Hepatocyte (in vitro differentiated cells): ENCODE results near the gene MAGI1. TPM values are rescaled to one million over a fixed set of nuclear protein-coding genes. Genes with fewer than 3 reads are reported as not detected.

Source experiments
- DNase-seq: peaks from one replicate; pipeline ENCODE4 v3.0.0-alpha.2; 2016; ENCODE audit warnings: low spot score
- H2AFZ ChIP-seq: fragments of 200-600 bp; sonication (generic); 2 replicates; pipeline ENCODE4 v1.6.0; 2016; ENCODE audit warnings: antibody characterized with exemption, mild to moderate bottlenecking
- H3K27ac ChIP-seq: fragments of 200-600 bp; sonication (generic); 2 replicates; pipeline ENCODE4 v1.5.1; 2016; ENCODE audit warnings: mild to moderate bottlenecking
- H3K27me3 ChIP-seq: fragments of 200-600 bp; sonication (generic); 2 replicates; pipeline ENCODE4 v1.6.1; 2016
- H3K36me3 ChIP-seq: fragments of 200-600 bp; sonication (generic); replicated peaks from 2 replicates; pipeline ENCODE4 v1.5.1; 2016; ENCODE audit warnings: low read depth; ENCODE audit not compliant: insufficient read depth
- H3K4me1 ChIP-seq: fragments of 200-600 bp; sonication (generic); 2 replicates; pipeline ENCODE4 v1.5.1; 2016; ENCODE audit warnings: mild to moderate bottlenecking, moderate library complexity; ENCODE audit not compliant: insufficient read depth
- H3K4me2 ChIP-seq: fragments of 200-600 bp; sonication (generic); 2 replicates; pipeline ENCODE4 v1.6.0; 2016
- H3K4me3 ChIP-seq: fragments of 200-600 bp; sonication (generic); 2 replicates; pipeline ENCODE4 v1.5.1; 2016; ENCODE audit warnings: mild to moderate bottlenecking
- H3K79me2 ChIP-seq: fragments of 200-600 bp; sonication (generic); 2 replicates; pipeline ENCODE4 v1.6.0; 2017; ENCODE audit warnings: mild to moderate bottlenecking
- H3K9me2 ChIP-seq: fragments of 200-600 bp; sonication (generic); replicated peaks from 2 replicates; pipeline ENCODE4 v1.6.0; 2017; ENCODE audit warnings: mild to moderate bottlenecking; ENCODE audit not compliant: insufficient read depth
- H3K9me3 ChIP-seq: fragments of 200-600 bp; sonication (generic); 2 replicates; pipeline ENCODE4 v1.5.1; 2016; ENCODE audit warnings: low read depth, mild to moderate bottlenecking
- H4K20me1 ChIP-seq: fragments of 200-600 bp; sonication (generic); 2 replicates; pipeline ENCODE4 v1.6.0; 2016; ENCODE audit warnings: mild to moderate bottlenecking; ENCODE audit not compliant: insufficient read depth, poor library complexity, severe bottlenecking
- EZH2 ChIP-seq: fragments of 200-600 bp; sonication (generic); IDR thresholded peaks from 2 replicates; pipeline ENCODE4 v1.6.1; 2016; ENCODE audit warnings: antibody characterized with exemption, mild to moderate bottlenecking, borderline replicate concordance
- EZH2phosphoT487 ChIP-seq: fragments of 200-600 bp; sonication (generic); IDR thresholded peaks from one replicate; pipeline ENCODE4 v1.6.1; 2018; ENCODE audit warnings: antibody characterized with exemption, mild to moderate bottlenecking, low read depth, moderate library complexity; ENCODE audit not compliant: unreplicated experiment, severe bottlenecking
- WGBS: methylation state at CpG from one replicate; pipeline ENCODE4 v1.1.6; 2016; ENCODE audit warnings: low lambda C conversion rate; ENCODE audit errors: missing lambda C conversion rate; 5-methylcytosine and 5-hydroxymethylcytosine counted together
- polyA plus RNA-seq: library from polyadenylated mRNA; unstranded; fragments of >200 nt; fragmentation: Nextera tagmentation; extraction: Ambion mirVana; gene quantifications from 2 replicates; pipeline ENCODE4 v1.2.1, GENCODE V29; 2016
- total RNA-seq: library from RNA; depleted of rRNA; stranded (reverse); fragments of >200 nt; gene quantifications from 2 replicates; pipeline ENCODE4 v1.2.3, GENCODE V29; 2014
- TF ChIP-seq, protein P1 (sequence below): fragments of 200-600 bp; sonication (generic); IDR thresholded peaks from 2 replicates; pipeline ENCODE4 v1.5.1; 2016; ENCODE audit warnings: antibody characterized with exemption, mild to moderate bottlenecking; ENCODE audit not compliant: poor library complexity

MAGI1 gene
- total and polyA plus RNA-seq, 2 experiments from 2014 or later: 26.2 to 43.5 TPM

GRCh38 chr3:65489253-65489652 is 549.5 kb downstream of the MAGI1 start:
- H3K4me3 ChIP-seq: no peak overlapping the region
- peaks cover 6% of the 10 kb centered on the region for H3K4me1 ChIP-seq
- 80% methylated on average over 2 of the region's 2 CpGs for WGBS
- no peak overlapping the region for H3K4me2 ChIP-seq
- peaks cover 3% of the 10 kb centered on the region for H3K36me3 ChIP-seq
- no peaks in the 10 kb centered on the region for H3K27me3 ChIP-seq
- TF ChIP-seq EZH2phosphoT487 (no peak), EZH2 (no peak)
- TF ChIP-seq, protein P1, sequence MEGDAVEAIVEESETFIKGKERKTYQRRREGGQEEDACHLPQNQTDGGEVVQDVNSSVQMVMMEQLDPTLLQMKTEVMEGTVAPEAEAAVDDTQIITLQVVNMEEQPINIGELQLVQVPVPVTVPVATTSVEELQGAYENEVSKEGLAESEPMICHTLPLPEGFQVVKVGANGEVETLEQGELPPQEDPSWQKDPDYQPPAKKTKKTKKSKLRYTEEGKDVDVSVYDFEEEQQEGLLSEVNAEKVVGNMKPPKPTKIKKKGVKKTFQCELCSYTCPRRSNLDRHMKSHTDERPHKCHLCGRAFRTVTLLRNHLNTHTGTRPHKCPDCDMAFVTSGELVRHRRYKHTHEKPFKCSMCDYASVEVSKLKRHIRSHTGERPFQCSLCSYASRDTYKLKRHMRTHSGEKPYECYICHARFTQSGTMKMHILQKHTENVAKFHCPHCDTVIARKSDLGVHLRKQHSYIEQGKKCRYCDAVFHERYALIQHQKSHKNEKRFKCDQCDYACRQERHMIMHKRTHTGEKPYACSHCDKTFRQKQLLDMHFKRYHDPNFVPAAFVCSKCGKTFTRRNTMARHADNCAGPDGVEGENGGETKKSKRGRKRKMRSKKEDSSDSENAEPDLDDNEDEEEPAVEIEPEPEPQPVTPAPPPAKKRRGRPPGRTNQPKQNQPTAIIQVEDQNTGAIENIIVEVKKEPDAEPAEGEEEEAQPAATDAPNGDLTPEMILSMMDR: no peak
- peaks cover 36% of the 10 kb centered on the region for H3K79me2 ChIP-seq
- H4K20me1 ChIP-seq: peaks cover 9% of the 10 kb centered on the region
- no peaks in the 10 kb centered on the region for H3K9me3 ChIP-seq
- H3K27ac ChIP-seq: no peak overlapping the region
- no peaks in the 10 kb centered on the region for H3K9me2 ChIP-seq
- no peak for DNase-seq
- H2AFZ ChIP-seq: no peak overlapping the region

DNA sequence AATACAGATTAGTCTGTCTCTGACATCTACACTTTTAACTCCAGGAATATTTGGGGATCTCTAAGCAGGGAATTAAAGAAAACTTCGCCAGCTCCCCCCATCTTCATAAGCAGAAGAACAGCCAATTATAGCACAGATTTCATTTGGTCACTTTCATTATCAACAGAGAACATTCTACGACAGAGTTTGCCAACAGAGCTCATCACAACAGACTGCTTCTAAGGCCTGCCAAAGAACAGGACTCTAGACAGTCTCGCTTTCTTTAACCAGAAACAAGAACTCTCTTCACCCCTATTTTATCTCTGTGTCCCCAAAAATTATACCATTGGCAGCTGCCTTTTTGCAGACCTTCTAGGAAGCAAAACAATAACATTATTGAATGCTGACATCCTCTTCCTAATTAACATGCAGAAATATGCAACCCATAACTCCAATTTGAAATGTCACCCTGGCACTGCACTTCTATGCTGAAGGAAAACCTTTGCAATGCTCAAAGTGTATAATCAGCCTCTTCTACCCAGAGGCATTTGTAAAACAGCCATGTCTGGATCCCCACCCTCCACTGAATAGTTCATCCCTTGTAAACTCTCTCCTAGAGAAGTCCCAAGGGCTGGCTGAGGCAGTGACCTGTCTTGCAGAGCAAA is 552.8 kb downstream of the MAGI1 start:
- Histone ChIP-seq H3K9me2 (no peaks in the 10 kb centered on the region), H3K36me3 (no peaks in the 10 kb centered on the region), H3K9me3 (no peaks in the 10 kb centered on the region), H3K27me3 (no peaks in the 10 kb centered on the region), H2AFZ (no peak overlapping the region), H3K4me1 (peaks cover 18% of the 10 kb centered on the region), H3K27ac (no peak overlapping the region), H3K4me2 (no peak overlapping the region), H3K79me2 (peaks cover 42% of the 10 kb centered on the region), H4K20me1 (peaks cover 9% of the 10 kb centered on the region), H3K4me3 (no peak overlapping the region)
- TF ChIP-seq, protein P1: no peak
- TF ChIP-seq EZH2phosphoT487: no peak
- no peak for TF ChIP-seq EZH2
- WGBS: 79% methylated on average over 3 of the region's 3 CpGs
- no peak for DNase-seq

GRCh38 chr3:65484964-65485363 is 553.8 kb downstream of the MAGI1 start:
- Histone ChIP-seq H3K27ac (no peak overlapping the region), H3K36me3 (no peaks in the 10 kb centered on the region), H4K20me1 (peaks cover 9% of the 10 kb centered on the region), H3K4me3 (no peak overlapping the region), H3K9me2 (no peaks in the 10 kb centered on the region), H3K79me2 (peaks cover 44% of the 10 kb centered on the region), H3K27me3 (no peaks in the 10 kb centered on the region), H3K4me1 (peaks cover 18% of the 10 kb centered on the region), H3K9me3 (no peaks in the 10 kb centered on the region), H2AFZ (no peak overlapping the region), H3K4me2 (no peak overlapping the region)
- no peak for DNase-seq
- TF ChIP-seq, protein P1: no peak
- TF ChIP-seq EZH2 (no peak), EZH2phosphoT487 (no peak)
- 62% methylated on average over 3 of the region's 3 CpGs for WGBS
